Caco-2 (cell line): ENCODE data around the gene DCTN3. TPM values are rescaled to one million over a fixed set of nuclear protein-coding genes. Genes with fewer than 3 reads are reported as not detected.

Source experiments
- BruUV-seq: library from RNA; stranded (reverse); fragments of 400-500 nt; replicated peaks from 2 replicates; lab custom pipeline; 2021; lab: Mats Ljungman, UMichigan
- CTCF ChIA-PET: fragments of 300-600 bp; sonication (Branson Sonifier 250); formaldehyde crosslinking; loops from one replicate; lab custom pipeline; 2022; ENCODE audit warnings: antibody characterized with exemption; lab: Charles Lee
- POLR2A ChIA-PET: fragments of 300-600 bp; sonication (Branson Sonifier 250); formaldehyde crosslinking; loops from one replicate; lab custom pipeline; 2022; ENCODE audit warnings: antibody characterized with exemption; lab: Charles Lee
- DNase-seq, 2 experiments: peaks; one replicate each; pipeline versions ENCODE4 v3.0.0 to v3.0.0-alpha.2; 2020 to 2022
- H3K27me3 ChIP-seq: replicated peaks from 2 replicates; pipeline ENCODE4 v1.6.0; 2011; ENCODE audit warnings: low read length; ENCODE audit not compliant: control insufficient read depth, insufficient read depth
- H3K36me3 ChIP-seq: 2 replicates; pipeline ENCODE4 v1.5.1; 2011; ENCODE audit warnings: low read length; ENCODE audit not compliant: control insufficient read depth, insufficient read depth
- H3K4me1 ChIP-seq: fragments of 250-450 bp; sonication (Bioruptor Pico); 2 replicates; pipeline ENCODE4 v1.5.1; 2020; ENCODE audit warnings: mild to moderate bottlenecking
- H3K4me3 ChIP-seq: 2 replicates; pipeline ENCODE4 v1.5.1; 2011; ENCODE audit warnings: low read depth, mild to moderate bottlenecking, control low read depth, low read length
- H3K9me3 ChIP-seq: fragments of 250-450 bp; sonication (Bioruptor Pico); 2 replicates; pipeline ENCODE4 v1.5.1; 2020; ENCODE audit warnings: mild to moderate bottlenecking, moderate library complexity
- H3K27ac Mint-ChIP-seq: one replicate; pipeline ENCODE4 v1.8.0; 2022; ENCODE audit warnings: mixed read lengths; ENCODE audit not compliant: unreplicated experiment
- H3K27me3 Mint-ChIP-seq: one replicate; pipeline ENCODE4 v1.8.0; 2022; ENCODE audit warnings: mixed read lengths; ENCODE audit not compliant: insufficient read depth, unreplicated experiment
- H3K36me3 Mint-ChIP-seq: one replicate; pipeline ENCODE4 v1.8.0; 2022; ENCODE audit warnings: mild to moderate bottlenecking, mixed read lengths; ENCODE audit not compliant: insufficient read depth, unreplicated experiment
- H3K4me1 Mint-ChIP-seq: one replicate; pipeline ENCODE4 v1.8.0; 2022; ENCODE audit warnings: low read depth, mixed read lengths; ENCODE audit not compliant: unreplicated experiment
- H3K4me3 Mint-ChIP-seq: one replicate; pipeline ENCODE4 v1.8.0; 2022; ENCODE audit warnings: mild to moderate bottlenecking, moderate library complexity, mixed read lengths; ENCODE audit not compliant: unreplicated experiment
- H3K9me3 Mint-ChIP-seq: one replicate; pipeline ENCODE4 v1.8.0; 2022; ENCODE audit warnings: mixed read lengths; ENCODE audit not compliant: unreplicated experiment
- intact Hi-C: fragments of 100-400 bp; cut with micrococcal nuclease; formaldehyde crosslinking; loops from one replicate; pipeline ENCODE4 v1.10.0; 2022; ENCODE audit not compliant: unreplicated experiment
- total RNA-seq: library from RNA; stranded (reverse); gene quantifications from 2 replicates; pipeline ENCODE4 v1.2.3, GENCODE V29; 2022
- TF ChIP-seq, protein P1 (sequence below), 2 experiments: fragments of 200-600 bp in 1 of 2; IDR thresholded peaks; 1 replicate in 1 of 2; 2 replicates in 1 of 2; pipeline versions ENCODE4 v1.5.1 to v1.8.0; 2011 to 2022; ENCODE audit warnings: antibody characterized with exemption in 1 of 2, control low read depth in 1 of 2, inconsistent platforms in 1 of 2, low read depth in 1 of 2, low read length in 1 of 2, mild to moderate bottlenecking in 1 of 2, moderate library complexity in 1 of 2; ENCODE audit not compliant: insufficient read depth in 1 of 2, severe bottlenecking in 1 of 2, unreplicated experiment in 1 of 2

The DCTN3 gene
- total RNA-seq, 1 experiment from 2014 or later: 70.0 TPM

DNA sequence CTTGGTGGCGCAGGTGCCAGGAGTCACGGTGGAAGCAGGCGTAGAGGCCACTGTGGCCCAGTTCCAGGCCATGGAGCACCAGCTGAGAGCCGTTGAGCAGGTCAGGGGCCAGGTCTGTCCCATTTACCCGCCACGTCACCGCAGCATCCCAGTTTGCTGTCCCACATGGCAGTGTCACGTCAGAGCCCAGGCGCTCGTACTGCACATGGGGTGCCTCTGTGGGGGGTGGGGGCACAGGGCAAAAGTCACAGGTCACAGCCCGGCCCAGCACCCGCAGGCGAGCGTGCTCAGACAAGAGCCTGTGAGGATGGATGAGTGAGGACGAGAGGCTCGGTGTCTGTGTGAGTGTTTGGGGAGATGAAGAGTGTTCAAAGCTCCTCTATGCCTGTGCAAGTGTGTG, 55.7 kb downstream of the DCTN3 start:
- peaks cover 8% of the 10 kb centered on the region for H3K9me3 Mint-ChIP-seq
- CTCF ChIA-PET: interaction anchor here (0.6 kb wide), 1 partner anchor 178 kb away, joined by 3 read pairs; no protein-coding TSS in a partner anchor

More for the DNA sequence above, 55.7 kb downstream of the DCTN3 start:
- no peaks in the 10 kb centered on the region for H3K36me3 Mint-ChIP-seq
- no peak overlapping the region for H3K4me3 ChIP-seq
- DNase-seq: no peak
- intact Hi-C loops: no loop called here
- H3K9me3 ChIP-seq: no peaks in the 10 kb centered on the region
- H3K4me3 Mint-ChIP-seq: no peak overlapping the region
- H3K4me1 ChIP-seq: no peaks in the 10 kb centered on the region
- H3K36me3 ChIP-seq: no peaks in the 10 kb centered on the region
- POLR2A ChIA-PET: no interaction called here
- no peak overlapping the region for H3K27ac Mint-ChIP-seq
- no peaks in the 10 kb centered on the region for H3K4me1 Mint-ChIP-seq
- TF ChIP-seq, protein P1, sequence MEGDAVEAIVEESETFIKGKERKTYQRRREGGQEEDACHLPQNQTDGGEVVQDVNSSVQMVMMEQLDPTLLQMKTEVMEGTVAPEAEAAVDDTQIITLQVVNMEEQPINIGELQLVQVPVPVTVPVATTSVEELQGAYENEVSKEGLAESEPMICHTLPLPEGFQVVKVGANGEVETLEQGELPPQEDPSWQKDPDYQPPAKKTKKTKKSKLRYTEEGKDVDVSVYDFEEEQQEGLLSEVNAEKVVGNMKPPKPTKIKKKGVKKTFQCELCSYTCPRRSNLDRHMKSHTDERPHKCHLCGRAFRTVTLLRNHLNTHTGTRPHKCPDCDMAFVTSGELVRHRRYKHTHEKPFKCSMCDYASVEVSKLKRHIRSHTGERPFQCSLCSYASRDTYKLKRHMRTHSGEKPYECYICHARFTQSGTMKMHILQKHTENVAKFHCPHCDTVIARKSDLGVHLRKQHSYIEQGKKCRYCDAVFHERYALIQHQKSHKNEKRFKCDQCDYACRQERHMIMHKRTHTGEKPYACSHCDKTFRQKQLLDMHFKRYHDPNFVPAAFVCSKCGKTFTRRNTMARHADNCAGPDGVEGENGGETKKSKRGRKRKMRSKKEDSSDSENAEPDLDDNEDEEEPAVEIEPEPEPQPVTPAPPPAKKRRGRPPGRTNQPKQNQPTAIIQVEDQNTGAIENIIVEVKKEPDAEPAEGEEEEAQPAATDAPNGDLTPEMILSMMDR (IDR thresholded peaks at IDR 0.05; ENCODE audit: insufficient read depth in 1 of 2, low read depth in 1 of 2, low read length in 1 of 2, severe bottlenecking in 1 of 2, unreplicated experiment in 1 of 2): no peak
- no peaks in the 10 kb centered on the region; the same call in 1 of the 2 replicates for H3K27me3 ChIP-seq
- BruUV-seq: no TSS peak
- peaks cover 6% of the 10 kb centered on the region for H3K27me3 Mint-ChIP-seq

Other genes with a start within 250 kb of the DCTN3 start
- 33.4 and 37.3 TPM in 2 replicates for gene MYORG, start 243.6 kb downstream of the DCTN3 start, total RNA-seq
- gene FAM219A, start 161.9 kb downstream of the DCTN3 start, total RNA-seq: 13.4 and 14.7 TPM in 2 replicates
- 0.52 and 0.67 TPM in 2 replicates for gene DNAI1, start 161.7 kb downstream of the DCTN3 start, total RNA-seq
- gene ENHO, start 97.5 kb downstream of the DCTN3 start, total RNA-seq: 1.00 and 2.1 TPM in 2 replicates
- gene CNTFR, start 30.8 kb downstream of the DCTN3 start, total RNA-seq: 0.26 and 0.39 TPM in 2 replicates
- 26.2 and 27.4 TPM in 2 replicates for gene RPP25L, start 8.4 kb downstream of the DCTN3 start, total RNA-seq
- not detected in 2 replicates for gene ARID3C, start 8.6 kb upstream of the DCTN3 start, total RNA-seq
- gene SIGMAR1, start 17.3 kb upstream of the DCTN3 start, total RNA-seq: 102 and 103 TPM in 2 replicates
- 50.1 and 52.0 TPM in 2 replicates for gene GALT, start 26.2 kb upstream of the DCTN3 start, total RNA-seq
- gene IL11RA, start 31.7 kb upstream of the DCTN3 start, total RNA-seq: 5.6 and 7.1 TPM in 2 replicates
- not detected in 2 replicates for gene CCL27, start 42.2 kb upstream of the DCTN3 start, total RNA-seq
- not detected in 2 replicates for gene CCL19, start 70.8 kb upstream of the DCTN3 start, total RNA-seq
- not detected in 2 replicates for gene CCL21, start 89.6 kb upstream of the DCTN3 start, total RNA-seq